HFFc6 (cell line): Measurements from ENCODE around the gene ATP2B3. TPM values are rescaled to one million over a fixed set of nuclear protein-coding genes. Genes with fewer than 3 reads are reported as not detected.

Experiments used
- DNase-seq: peaks from one replicate; pipeline ENCODE4 v3.0.0-alpha.2; 2018
- H3K27ac Mint-ChIP-seq: 2 replicates; pipeline ENCODE4 v1.8.0; 2020; ENCODE audit warnings: mild to moderate bottlenecking, mixed read lengths
- H3K27me3 Mint-ChIP-seq: 2 replicates; pipeline ENCODE4 v1.8.0; 2021; ENCODE audit warnings: mild to moderate bottlenecking, moderate library complexity, mixed read lengths; ENCODE audit not compliant: insufficient read depth
- H3K36me3 Mint-ChIP-seq: 2 replicates; pipeline ENCODE4 v1.8.0; 2021; ENCODE audit warnings: low read depth, mixed read lengths
- H3K4me1 Mint-ChIP-seq: 2 replicates; pipeline ENCODE4 v1.8.0; 2020; ENCODE audit warnings: low read depth, mixed read lengths
- H3K4me3 Mint-ChIP-seq: 2 replicates; pipeline ENCODE4 v1.8.0; 2020; ENCODE audit warnings: mild to moderate bottlenecking, moderate library complexity, mixed read lengths
- H3K9me3 Mint-ChIP-seq: 2 replicates; pipeline ENCODE4 v1.8.0; 2020; ENCODE audit warnings: mild to moderate bottlenecking, mixed read lengths
- total RNA-seq, 6 experiments: library from RNA; stranded (reverse); fragmentation: NEBNext Ultra II Directional; extraction: Animal tissue kit (Norgen Biotek cat#: 25700); gene quantifications; 2 replicates in 1 of 6; 3 replicates in 5 of 6; pipeline ENCODE4 v1.2.3, GENCODE V29; 2021
- TF ChIP-seq, protein P1 (sequence below): fragments of 200-600 bp; sonication (generic); IDR thresholded peaks from 2 replicates; pipeline ENCODE4 v1.5.0; 2021; ENCODE audit warnings: antibody characterized with exemption, mild to moderate bottlenecking

The ATP2B3 gene
- total RNA-seq, 6 experiments from 2014 or later = not detected

DNA sequence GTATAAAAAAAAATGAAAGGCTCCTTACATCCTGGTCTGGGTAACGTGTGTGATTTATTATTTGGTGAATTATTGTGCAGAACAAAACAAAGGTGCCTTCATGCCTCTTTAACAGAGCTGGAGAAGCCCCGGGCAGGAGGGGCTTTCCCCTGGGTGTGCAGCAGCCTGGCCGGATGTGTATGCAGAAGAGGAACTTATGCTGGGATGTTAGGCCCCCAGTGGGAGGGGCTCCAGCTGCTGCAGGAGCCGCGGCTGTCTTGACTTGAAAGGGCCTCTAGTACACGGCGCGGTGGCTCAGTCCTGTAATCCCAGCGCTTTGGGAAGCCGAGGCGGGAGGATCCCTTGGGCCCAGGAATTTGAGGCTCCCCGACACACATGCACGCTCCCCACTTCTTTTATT lies 65.5 kb downstream of the ATP2B3 start:
- TF ChIP-seq, protein P1, sequence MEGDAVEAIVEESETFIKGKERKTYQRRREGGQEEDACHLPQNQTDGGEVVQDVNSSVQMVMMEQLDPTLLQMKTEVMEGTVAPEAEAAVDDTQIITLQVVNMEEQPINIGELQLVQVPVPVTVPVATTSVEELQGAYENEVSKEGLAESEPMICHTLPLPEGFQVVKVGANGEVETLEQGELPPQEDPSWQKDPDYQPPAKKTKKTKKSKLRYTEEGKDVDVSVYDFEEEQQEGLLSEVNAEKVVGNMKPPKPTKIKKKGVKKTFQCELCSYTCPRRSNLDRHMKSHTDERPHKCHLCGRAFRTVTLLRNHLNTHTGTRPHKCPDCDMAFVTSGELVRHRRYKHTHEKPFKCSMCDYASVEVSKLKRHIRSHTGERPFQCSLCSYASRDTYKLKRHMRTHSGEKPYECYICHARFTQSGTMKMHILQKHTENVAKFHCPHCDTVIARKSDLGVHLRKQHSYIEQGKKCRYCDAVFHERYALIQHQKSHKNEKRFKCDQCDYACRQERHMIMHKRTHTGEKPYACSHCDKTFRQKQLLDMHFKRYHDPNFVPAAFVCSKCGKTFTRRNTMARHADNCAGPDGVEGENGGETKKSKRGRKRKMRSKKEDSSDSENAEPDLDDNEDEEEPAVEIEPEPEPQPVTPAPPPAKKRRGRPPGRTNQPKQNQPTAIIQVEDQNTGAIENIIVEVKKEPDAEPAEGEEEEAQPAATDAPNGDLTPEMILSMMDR = no peak
- Mint-ChIP-seq H3K27ac (no peak overlapping the region), H3K4me3 (no peak overlapping the region), H3K9me3 (no peaks in the 10 kb centered on the region), H3K4me1 (no peaks in the 10 kb centered on the region), H3K36me3 (no peaks in the 10 kb centered on the region; the same call in 1 of the 2 replicates), H3K27me3 (no peaks in the 10 kb centered on the region; the same call in none of the 2 replicates)
- DNase-seq = no peak

DNA sequence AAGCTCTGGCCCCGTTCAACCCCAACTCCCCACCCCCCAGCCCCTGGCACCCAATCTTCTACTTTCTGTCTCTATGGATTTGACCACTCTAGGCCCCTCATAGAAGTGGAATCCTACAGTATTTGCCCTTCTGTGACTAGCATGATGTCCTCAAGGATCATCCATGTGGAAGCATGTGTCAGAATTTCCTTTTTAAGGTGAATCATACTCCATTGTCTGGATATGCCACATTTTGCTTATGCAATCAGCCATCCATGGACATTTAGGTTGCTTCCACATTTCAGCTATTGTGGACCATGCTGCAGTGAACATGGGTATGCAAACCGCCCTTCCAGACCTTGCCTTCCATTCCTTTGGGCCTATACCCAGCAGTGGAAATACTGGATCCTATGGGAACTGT lies 66.0 kb downstream of the ATP2B3 start:
- H3K27me3 Mint-ChIP-seq = no peaks in the 10 kb centered on the region; the same call in none of the 2 replicates
- no peak overlapping the region for H3K4me3 Mint-ChIP-seq
- peaks cover 5% of the 10 kb centered on the region; the same call in 1 of the 2 replicates for H3K36me3 Mint-ChIP-seq
- H3K4me1 Mint-ChIP-seq = no peaks in the 10 kb centered on the region
- DNase-seq = no peak
- H3K27ac Mint-ChIP-seq = no peak overlapping the region
- H3K9me3 Mint-ChIP-seq = no peaks in the 10 kb centered on the region
- TF ChIP-seq, protein P1 = no peak

DNA sequence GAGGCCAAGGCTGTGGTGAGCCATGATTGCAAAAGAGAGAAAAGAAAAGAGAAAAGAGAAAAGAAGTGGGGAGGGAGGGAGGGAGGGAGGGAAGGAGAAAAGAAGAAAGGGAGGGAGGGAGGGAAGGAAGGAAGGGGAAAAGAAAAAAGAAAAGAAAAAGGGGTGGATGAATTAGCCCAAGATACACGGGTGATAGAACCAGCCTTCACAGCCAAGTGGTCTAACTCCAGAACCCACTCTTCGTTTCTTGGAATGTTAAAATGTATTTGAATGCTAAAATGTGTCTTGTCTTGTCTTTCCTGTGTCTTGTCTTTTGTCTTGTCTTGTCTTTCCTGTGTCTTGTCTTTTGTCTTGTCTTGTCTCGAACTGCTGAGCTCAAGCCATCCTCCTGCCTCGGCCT lies 68.4 kb downstream of the ATP2B3 start:
- Mint-ChIP-seq H3K9me3 (no peaks in the 10 kb centered on the region), H3K27ac (no peak overlapping the region), H3K27me3 (no peaks in the 10 kb centered on the region; the same call in 1 of the 2 replicates), H3K4me1 (no peaks in the 10 kb centered on the region), H3K36me3 (peaks cover 5% of the 10 kb centered on the region; the same call in 1 of the 2 replicates), H3K4me3 (no peak overlapping the region)
- TF ChIP-seq, protein P1 = no peak
- DNase-seq = no peak

DNA sequence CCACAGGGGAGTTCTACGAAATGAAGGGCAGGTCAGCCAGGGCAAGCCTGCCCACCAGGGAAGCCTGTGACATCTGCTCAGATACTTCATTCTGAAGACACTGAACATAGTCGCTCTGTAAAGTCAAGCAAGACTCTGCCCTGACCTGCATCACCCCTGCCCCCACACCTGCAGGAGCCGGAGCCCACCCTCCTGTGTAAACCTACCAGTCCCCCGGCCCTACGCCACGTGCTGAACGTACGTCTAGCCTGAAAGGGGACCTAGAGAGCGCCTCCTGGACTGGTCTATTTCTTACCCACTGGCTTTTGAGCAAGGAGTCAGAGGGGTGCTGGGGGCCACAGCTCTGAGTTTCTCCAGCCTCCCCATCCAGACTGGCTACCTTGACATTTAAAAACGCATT lies 69.9 kb downstream of the ATP2B3 start:
- H3K4me1 Mint-ChIP-seq = no peaks in the 10 kb centered on the region
- H3K27me3 Mint-ChIP-seq = no peaks in the 10 kb centered on the region; the same call in 1 of the 2 replicates
- no peak overlapping the region for H3K4me3 Mint-ChIP-seq
- TF ChIP-seq, protein P1 = no peak
- H3K27ac Mint-ChIP-seq = no peak overlapping the region
- no peak for DNase-seq
- H3K9me3 Mint-ChIP-seq = no peaks in the 10 kb centered on the region
- peaks cover 5% of the 10 kb centered on the region; the same call in 1 of the 2 replicates for H3K36me3 Mint-ChIP-seq

DNA sequence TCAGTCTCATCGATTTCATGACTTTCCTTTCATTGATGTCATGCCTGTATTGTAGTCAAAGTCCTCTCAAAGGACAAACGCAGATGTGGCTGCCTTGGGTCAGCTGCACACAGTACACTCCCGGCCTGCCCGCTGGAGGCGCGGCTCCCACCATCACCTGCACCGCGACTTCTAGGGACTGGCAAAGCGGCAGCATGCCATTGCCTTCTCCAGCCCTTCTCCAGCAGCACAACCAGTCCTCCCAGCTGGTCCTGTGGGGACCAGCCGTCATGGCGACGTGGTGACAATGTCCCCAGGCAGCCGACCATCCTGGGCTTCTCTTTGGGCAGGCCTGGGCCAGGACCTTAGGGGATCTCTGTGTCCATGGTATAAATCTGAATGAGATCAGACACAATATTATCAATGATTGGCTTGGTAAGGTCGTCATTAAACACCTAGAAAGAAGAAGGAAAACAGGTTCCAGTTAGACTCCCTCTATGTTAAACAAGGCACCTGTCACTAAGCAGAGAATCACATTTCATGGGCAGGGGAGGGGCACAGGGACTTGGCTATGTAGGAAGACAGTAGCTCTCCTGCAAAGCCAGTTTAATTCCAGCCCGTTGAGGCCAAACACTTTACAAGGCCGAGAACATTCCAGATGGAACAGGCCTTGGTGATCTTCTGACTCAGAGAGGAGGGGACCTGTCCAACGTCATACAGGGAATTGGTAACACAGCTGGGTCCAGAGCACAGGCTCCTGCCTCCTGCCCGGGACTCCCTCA lies 70.8 kb downstream of the ATP2B3 start:
- DNase-seq = no peak
- Mint-ChIP-seq H3K9me3 (no peaks in the 10 kb centered on the region), H3K4me3 (no peak overlapping the region), H3K27ac (no peak overlapping the region), H3K4me1 (no peaks in the 10 kb centered on the region), H3K36me3 (peaks cover 5% of the 10 kb centered on the region; the same call in 1 of the 2 replicates), H3K27me3 (no peaks in the 10 kb centered on the region)
- TF ChIP-seq, protein P1 = no peak
